CD4-positive, alpha-beta T cell treated with Interleukin-4 for 1 hour (primary cell): ENCODE results near the gene CCDC150.
"Not testable (repeated sequence)": the region's sequence is repeated elsewhere in the genome, so short reads cannot be mapped to it uniquely, and the experiment has no call there.

Source experiments
- DNase-seq, 2 donors: peaks; one replicate each; pipeline ENCODE4 v3.0.0-alpha.2; 2020 to 2022

Gene CCDC150

DNA sequence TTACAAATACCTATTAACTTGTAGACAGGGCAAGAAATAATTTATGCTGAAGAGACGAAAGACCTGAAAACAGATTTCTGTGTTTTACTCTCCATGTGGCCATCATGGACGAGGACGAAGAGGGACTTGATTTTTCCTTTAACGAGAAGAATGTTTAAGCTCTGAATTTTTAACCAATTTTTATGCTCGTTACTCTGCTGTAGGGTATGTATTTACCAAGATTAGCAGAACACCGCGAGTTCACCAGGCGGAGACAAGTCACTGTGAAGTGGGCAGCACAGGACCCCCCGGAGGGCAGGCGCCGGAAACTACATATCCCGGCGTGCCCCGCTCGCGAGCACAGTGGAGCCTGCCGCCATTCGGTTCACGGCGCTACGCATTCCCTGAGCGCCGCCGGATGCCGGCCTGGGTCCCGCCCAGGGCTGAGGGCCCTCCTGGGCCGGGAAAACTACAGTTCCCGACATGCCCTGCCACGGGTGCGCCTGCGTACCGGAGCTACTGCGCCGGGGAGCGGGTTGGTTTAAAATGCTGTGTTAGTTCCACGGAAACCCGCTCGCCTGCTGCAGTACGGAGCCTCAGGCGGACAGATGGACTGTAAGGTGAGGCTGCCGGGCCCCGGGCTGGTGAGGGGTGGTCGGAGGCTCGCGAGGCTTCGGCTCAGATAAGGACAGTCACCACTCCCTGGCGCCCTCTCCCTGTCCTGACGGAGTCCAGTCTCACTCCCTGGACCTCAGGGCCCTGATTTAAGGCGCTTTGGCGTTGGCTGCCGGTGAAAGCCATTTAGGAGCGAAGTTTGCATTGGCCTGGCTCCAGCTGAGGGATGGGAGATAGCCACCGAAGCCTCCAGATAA is at the start of gene CCDC150:
CCDC150 (plus strand) TSS at position 536 of the 851 bp plus-strand sequence; CDS start at position 588, 52 bp downstream.
- peak; percentile 95 for DNase-seq

- DNase-seq = no peak
Observed at GRCh38 chr2:196590286-196590685, 49.2 kb upstream of the CCDC150 start.

GRCh38 chr2:196591004-196591403 is 48.5 kb upstream of the CCDC150 start:
- DNase-seq = no peak

DNA sequence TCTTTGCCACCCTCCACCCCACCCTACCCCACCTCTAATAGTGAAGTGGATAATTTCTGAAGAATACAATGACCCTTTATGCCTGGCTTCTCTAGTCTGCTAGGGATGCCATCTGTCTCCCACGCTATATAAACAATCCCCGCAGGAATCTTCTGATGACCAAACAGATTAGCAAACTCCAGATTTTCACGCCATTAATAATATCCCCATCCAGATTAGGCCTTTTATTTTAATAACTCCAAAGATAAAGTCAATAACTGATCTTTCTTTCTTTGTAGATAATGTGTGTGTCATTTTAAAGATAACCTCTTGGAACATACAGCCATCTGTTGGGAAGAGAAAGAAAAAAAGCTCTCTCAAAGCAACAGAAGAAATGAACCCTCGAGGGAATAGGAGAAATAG is 47.9 kb upstream of the CCDC150 start:
- no peak for DNase-seq

DNA sequence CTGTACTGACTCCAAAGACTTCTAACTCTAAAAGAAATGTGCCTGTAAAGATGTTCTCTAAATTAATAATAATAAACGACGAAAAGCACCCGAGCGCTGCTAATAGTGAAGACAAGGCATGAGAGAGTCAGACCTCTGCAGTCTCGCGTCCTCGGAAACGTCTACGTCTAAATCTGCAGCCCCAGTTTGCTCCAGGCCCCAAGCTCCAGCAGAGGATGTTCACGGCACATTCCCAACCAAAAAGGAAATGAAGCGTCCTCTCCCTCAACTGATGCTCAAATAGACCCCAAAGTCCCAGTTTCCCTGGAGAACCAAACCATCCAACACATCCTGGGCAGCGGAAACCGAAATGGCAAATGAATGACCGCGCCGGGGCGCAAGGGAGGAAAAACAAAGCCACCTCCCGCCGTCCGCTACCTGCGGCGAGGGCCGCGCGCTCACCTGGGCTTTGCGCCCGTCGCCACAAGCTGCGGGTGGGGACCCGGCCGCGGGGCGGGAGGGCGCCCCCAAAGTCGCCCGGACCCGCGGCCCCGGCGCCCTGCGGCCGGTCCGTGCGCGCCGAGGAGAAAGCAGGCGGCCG is 47.1 kb upstream of the CCDC150 start:
- DNase-seq = no peak

DNA sequence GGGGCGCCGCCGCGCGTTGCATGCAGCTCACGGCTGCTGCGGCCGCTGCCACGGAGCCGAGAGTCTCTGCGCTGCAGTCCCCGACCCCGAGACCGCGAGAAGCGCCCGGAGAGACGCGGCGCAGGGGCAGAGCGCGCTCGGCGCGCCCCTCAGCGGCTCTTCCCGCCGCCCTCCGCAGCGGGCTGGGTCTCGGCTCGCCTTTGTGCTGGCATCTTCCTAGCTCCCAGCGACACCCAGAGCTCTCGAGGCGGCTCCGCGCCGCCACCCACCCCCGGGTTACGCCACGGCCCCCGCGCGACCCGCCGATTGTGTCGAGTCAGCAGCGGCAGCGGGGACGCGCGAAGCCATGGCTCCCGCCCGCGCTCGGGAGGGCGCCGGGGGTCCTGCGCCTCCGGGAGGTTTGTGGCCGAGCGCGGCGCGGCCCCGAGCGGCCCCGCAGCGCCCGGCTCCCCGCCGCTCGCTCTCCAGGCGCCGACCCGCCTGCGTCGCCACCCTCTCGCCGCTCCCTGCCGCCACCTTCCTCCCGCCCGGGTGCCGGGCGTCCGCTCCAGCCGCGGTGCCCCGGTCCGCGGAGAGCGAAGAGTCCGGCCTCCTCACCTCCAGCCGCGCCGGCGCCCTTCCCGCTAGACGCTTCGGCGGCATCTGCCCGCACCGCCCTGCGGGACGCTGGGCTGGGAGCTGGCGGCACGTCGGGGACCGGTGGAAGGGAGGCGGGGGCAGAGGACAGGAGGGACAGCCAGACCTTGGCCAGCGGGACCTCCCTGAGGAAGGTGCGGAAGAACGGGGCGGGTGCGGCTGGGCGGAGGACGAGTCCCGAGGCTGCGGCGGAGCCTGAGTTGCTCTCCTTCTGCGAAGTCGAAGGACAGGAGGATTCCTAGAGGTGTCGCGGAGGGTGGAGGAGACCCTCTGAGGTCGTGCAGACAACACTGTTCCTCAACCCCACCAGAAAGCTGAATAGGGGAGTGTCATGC is 46.3 kb upstream of the CCDC150 start, which contains the start of gene HECW2:
HECW2 (minus strand) TSS at position 644 of the 971 bp plus-strand sequence.
- no peak for DNase-seq

- no peak for DNase-seq
Observed at GRCh38 chr2:196594158-196594557, 45.4 kb upstream of the CCDC150 start.

DNA sequence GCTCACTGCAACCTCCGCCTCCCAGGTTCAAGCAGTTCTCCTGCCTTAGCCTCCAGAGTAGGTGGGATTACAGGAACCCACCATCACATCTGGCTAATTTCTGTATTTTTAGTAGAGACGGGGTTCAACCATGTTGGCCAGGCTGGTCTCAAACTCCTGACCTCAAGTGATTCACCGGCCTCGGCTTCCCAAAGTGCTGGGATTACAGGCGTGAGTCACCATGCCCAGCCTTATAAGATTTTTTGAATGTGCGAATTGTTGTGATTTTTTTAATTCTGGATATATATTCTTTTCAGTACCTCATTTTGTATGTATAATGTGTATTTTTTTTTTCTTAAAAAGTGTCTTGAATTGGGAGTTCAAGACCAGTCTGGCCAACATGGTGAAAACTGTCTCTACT is 42.0 kb upstream of the CCDC150 start:
- DNase-seq = no peak

DNA sequence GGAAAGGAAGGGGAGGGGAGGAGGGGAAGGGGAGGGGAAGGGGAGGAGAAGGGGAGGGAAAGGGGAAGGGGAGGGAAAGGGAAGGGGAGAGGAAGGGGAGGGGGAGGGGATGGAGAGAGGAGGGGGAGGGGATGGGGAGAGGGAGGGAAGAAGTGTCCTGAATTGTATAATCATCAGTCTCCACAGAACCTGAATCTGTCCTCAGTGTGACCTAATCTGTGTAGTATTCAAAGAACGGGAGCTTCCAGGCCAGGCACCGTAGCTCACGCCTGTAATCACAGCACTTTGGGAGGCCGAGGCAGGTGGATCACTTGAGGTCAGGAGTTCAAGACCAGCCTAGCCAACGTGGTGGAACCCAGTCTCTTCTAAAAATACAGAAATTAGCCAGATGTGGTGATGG is 41.1 kb upstream of the CCDC150 start:
- no peak for DNase-seq

DNA sequence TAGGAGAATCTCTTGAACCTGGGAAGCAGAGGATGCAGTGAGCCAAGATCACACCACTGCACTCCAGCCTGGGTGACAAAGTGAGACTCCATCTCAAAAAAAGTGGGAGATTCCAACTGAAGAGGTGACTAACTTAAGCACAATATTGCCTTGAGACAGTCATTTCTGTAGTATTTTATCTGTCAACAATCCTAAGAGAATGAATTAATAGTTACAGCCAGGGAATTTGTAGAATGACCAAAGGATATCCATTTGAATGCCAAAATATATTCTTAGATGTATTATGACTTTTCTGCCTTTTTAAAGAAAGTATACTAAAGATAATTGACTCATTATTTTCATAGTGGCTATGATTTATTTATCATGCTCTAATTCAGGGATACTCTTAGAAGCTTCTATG is 40.7 kb upstream of the CCDC150 start:
- no peak for DNase-seq

- no peak for DNase-seq
Observed at GRCh38 chr2:196601430-196602306, 37.8 kb upstream of the CCDC150 start.

GRCh38 chr2:196604196-196604595 is 35.3 kb upstream of the CCDC150 start:
- no peak for DNase-seq

DNA sequence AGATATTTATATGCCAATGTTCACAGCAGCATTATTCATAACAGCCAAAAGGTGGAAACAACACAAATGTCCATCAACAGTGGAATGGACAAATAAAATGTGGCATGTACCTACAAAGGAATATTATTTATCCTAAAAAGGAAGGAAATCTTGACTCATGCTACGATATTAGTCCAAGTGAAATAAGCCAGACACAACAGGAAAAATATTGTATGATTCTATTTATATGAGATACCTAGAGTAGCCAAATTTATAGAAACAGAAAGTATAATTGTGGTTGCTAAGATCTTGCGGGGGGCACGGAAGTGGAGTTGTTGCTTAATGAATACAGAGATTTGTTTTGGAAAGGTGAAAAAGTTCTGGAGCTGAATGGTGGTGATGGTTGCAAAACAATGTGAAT is 33.0 kb upstream of the CCDC150 start:
- no peak for DNase-seq

- DNase-seq = no peak
Observed at GRCh38 chr2:196607073-196607472, 32.4 kb upstream of the CCDC150 start.

DNA sequence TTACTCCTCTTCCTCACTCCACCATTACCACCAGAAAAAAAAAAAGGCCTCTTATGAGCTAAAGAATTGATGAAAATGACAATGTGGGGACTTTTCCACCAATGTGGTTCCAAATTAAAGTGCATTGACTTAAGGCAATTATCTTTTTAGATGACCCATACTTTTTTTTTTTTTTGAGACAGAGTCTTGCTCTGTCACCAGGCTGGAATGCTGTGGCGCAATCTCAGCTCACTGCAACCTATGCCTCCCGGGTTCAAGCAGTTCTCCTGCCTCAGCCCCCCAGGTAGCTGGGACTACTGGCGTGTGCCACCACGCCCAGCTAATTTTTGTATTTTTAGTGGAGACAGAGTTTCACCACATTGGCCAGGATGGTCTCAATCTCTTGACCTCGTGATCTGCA is 31.6 kb upstream of the CCDC150 start:
- not testable (repeated sequence) for DNase-seq

DNA sequence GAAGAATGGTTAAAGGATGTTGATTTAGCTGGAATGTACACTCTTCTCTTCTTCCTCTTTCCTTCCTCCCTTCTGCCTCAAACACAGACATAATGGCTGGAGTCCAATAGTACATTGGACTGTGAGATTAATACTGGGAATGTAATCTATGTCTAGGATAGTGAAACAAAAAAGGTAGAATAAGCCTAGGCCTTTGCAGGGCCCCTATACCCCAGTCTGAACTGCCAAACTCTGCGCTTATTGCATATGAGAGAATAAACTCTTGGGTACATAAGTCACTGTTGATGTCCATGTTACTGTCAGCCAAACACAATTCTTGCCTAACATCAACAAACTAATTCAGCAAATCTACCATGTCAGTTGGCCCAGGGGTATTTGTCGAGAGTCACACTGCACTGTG is 29.7 kb upstream of the CCDC150 start:
- no peak for DNase-seq

DNA sequence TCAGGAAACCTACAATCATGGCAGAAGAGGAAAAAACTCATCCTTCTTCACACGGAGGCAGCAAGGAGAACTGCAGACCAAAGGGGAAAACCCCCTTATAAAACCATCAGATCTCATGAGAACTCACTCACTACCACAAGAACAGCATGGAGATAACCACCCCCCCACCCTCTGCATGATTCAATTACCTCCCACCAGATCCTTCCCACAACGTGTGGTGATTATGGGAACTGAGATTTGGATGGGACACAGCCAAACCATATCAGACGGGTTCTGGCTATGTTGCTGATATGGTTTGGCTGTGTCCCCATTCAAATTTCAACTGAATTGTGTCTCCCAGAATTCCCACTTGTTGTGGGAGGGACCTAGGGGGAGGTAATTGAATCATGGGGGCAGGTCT is 28.7 kb upstream of the CCDC150 start:
- no peak for DNase-seq

DNA sequence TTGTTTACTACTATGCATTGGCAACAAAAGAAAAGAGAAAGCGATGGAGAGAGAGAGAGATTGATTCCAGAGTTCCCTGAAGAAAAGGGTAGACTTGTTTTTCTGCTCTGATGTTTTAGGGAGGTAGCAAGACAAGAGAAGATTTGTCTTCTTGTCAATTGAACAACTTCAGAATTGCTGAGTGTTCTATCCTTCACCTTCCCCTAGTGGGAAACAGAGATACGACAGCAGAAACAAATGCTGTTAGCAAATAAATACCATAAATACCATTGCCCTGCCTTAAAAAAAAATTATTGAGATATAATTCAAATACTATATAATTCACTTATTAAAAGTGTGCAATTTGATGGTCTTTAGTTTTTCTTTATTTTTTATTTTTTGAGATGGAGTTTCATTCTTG is 26.2 kb upstream of the CCDC150 start:
- no peak for DNase-seq

- no peak for DNase-seq
Observed at GRCh38 chr2:196617430-196617829, 22.1 kb upstream of the CCDC150 start.

- no peak for DNase-seq
Observed at GRCh38 chr2:196618661-196619060, 20.9 kb upstream of the CCDC150 start.

- DNase-seq = no peak
Observed at GRCh38 chr2:196630531-196630930, 9.0 kb upstream of the CCDC150 start.

GRCh38 chr2:196635156-196635555 is 4.4 kb upstream of the CCDC150 start:
- DNase-seq = no peak
